Stimulated activated CD8-positive, alpha-beta memory T cell treated with anti-CD3 and anti-CD28 coated beads, Interleukin-7, amount 100 ng/mL, for 24 hours (primary cell): ENCODE results near the gene SLC17A7.
A peak's percentile ranks its signal among the peaks of the same experiment; 100 is the strongest.

ENCODE experiments used
- DNase-seq: peaks from one replicate; pipeline ENCODE4 v3.0.0-alpha.2; 2020; ENCODE audit warnings: low read depth

SLC17A7 gene

GRCh38 chr19:49443366-49444099, 2.2 kb upstream of the SLC17A7 start:
- DNase-seq = peak; percentile 89

- DNase-seq = peak; percentile 38
Observed at GRCh38 chr19:49442771-49443365, 1.5 kb upstream of the SLC17A7 start.

GRCh38 chr19:49442354-49442753, 1.0 kb upstream of the SLC17A7 start:
- DNase-seq = no peak

- DNase-seq = no peak
Observed at GRCh38 chr19:49441960-49442350, 628 bp upstream of the SLC17A7 start.

GRCh38 chr19:49440439-49441209, 703 bp downstream of the SLC17A7 start:
- no peak for DNase-seq

GRCh38 chr19:49439836-49440235, 1.5 kb downstream of the SLC17A7 start:
- DNase-seq = no peak

GRCh38 chr19:49438261-49438660, 3.1 kb downstream of the SLC17A7 start:
- DNase-seq = no peak

GRCh38 chr19:49437231-49437630, 4.1 kb downstream of the SLC17A7 start:
- no peak for DNase-seq

- peak; percentile 31 for DNase-seq
Observed at GRCh38 chr19:49436381-49437017, 4.8 kb downstream of the SLC17A7 start.

GRCh38 chr19:49435670-49436069, 5.7 kb downstream of the SLC17A7 start:
- no peak for DNase-seq

- no peak for DNase-seq
Observed at GRCh38 chr19:49434907-49435583, 6.3 kb downstream of the SLC17A7 start.

GRCh38 chr19:49433240-49433901, 8.0 kb downstream of the SLC17A7 start:
- no peak for DNase-seq

- DNase-seq = no peak
Observed at GRCh38 chr19:49432141-49433073, 8.9 kb downstream of the SLC17A7 start.

- no peak for DNase-seq
Observed at GRCh38 chr19:49431330-49431749, 10.0 kb downstream of the SLC17A7 start.

GRCh38 chr19:49430678-49431329, 10.5 kb downstream of the SLC17A7 start:
- DNase-seq = no peak

GRCh38 chr19:49430172-49430677, 11.1 kb downstream of the SLC17A7 start:
- no peak for DNase-seq

GRCh38 chr19:49428547-49429451, 12.5 kb downstream of the SLC17A7 start:
- no peak for DNase-seq

- no peak for DNase-seq
Observed at GRCh38 chr19:49427855-49428546, 13.3 kb downstream of the SLC17A7 start.
